SK-N-SH (cell line): ENCODE data around the gene CST9L. TPM values are rescaled to one million over a fixed set of nuclear protein-coding genes. Genes with fewer than 3 reads are reported as not detected.

Source experiments
- CTCF ChIA-PET: fragments of 300-600, 350-600 bp; formaldehyde crosslinking; extraction: SDS; loops from one replicate; lab custom pipeline; 2021; lab: Yijun Ruan, JAX
- POLR2A ChIA-PET: fragments of 350-600 bp; sonication (Branson Sonifier 250); formaldehyde crosslinking; extraction: SDS; loops from one replicate; lab custom pipeline; 2020; ENCODE audit warnings: antibody characterized with exemption, inconsistent platforms; lab: Yijun Ruan, JAX
- DNase-seq: peaks from one replicate; pipeline ENCODE4 v3.0.0; 2012
- H2AFZ ChIP-seq: fragments of 200-600 bp; sonication (generic); 2 replicates; pipeline ENCODE4 v1.8.1; 2016; ENCODE audit warnings: antibody characterized with exemption, mild to moderate bottlenecking, low read depth
- H3F3A ChIP-seq: fragments of 200-600 bp; sonication (generic); replicated peaks from 2 replicates; pipeline ENCODE3; 2016; ENCODE audit warnings: antibody characterized with exemption, mild to moderate bottlenecking; ENCODE audit not compliant: insufficient read depth
- H3K27ac ChIP-seq, 2 experiments: fragments of 200-500 bp in 1 of 2; fragments of 200-600 bp in 1 of 2; sonication (Bioruptor generic) in 1 of 2; sonication (generic), shearing (Covaris generic) in 1 of 2; 2 replicates each; pipeline versions ENCODE4 v1.5.1 to v1.6.1; 2014 to 2016; ENCODE audit warnings: low read depth in 2 of 2, inconsistent platforms in 1 of 2, low read length in 1 of 2, mild to moderate bottlenecking in 1 of 2, mixed read lengths in 1 of 2
- H3K27me3 ChIP-seq: fragments of 200-600 bp; sonication (generic), shearing (Covaris generic); 2 replicates; pipeline ENCODE4 v1.6.1; 2016; ENCODE audit warnings: mixed run types; ENCODE audit not compliant: insufficient read depth
- H3K36me3 ChIP-seq, 2 experiments: fragments of 200-500 bp in 1 of 2; fragments of 200-600 bp in 1 of 2; sonication (Bioruptor generic) in 1 of 2; sonication (generic) in 1 of 2; replicated peaks in 1 of 2; 2 replicates each; pipeline versions ENCODE3 to v1.5.1; 2014 to 2016; ENCODE audit warnings: low read length in 1 of 2, mild to moderate bottlenecking in 1 of 2; ENCODE audit not compliant: insufficient read depth in 2 of 2, control insufficient read depth in 1 of 2
- H3K4me1 ChIP-seq, 2 experiments: fragments of 200-500 bp in 1 of 2; fragments of 200-600 bp in 1 of 2; sonication (Bioruptor generic) in 1 of 2; sonication (generic), shearing (Covaris generic) in 1 of 2; 2 replicates each; pipeline versions ENCODE4 v1.5.1 to v1.6.1; 2014 to 2016; ENCODE audit warnings: low read depth in 1 of 2, low read length in 1 of 2, mixed run types in 1 of 2; ENCODE audit not compliant: insufficient read depth in 2 of 2, control insufficient read depth in 1 of 2
- H3K4me2 ChIP-seq: fragments of 200-600 bp; sonication (generic), shearing (Covaris generic); 2 replicates; pipeline ENCODE4 v1.6.1; 2017; ENCODE audit warnings: mixed run types
- H3K4me3 ChIP-seq, 2 experiments: fragments of 200-500 bp in 1 of 2; fragments of 200-600 bp in 1 of 2; sonication (Bioruptor generic) in 1 of 2; sonication (generic), shearing (Covaris generic) in 1 of 2; 2 replicates each; pipeline versions ENCODE4 v1.5.1 to v1.8.1; 2014 to 2016; ENCODE audit warnings: low read depth in 2 of 2, inconsistent platforms in 1 of 2, low read length in 1 of 2, mild to moderate bottlenecking in 1 of 2, mixed read lengths in 1 of 2, moderate library complexity in 1 of 2
- H3K79me2 ChIP-seq: fragments of 200-600 bp; sonication (generic); 2 replicates; pipeline ENCODE4 v1.8.1; 2017; ENCODE audit warnings: mild to moderate bottlenecking; ENCODE audit not compliant: insufficient read depth
- H3K9ac ChIP-seq: fragments of 200-600 bp; sonication (generic); 2 replicates; pipeline ENCODE4 v1.6.1; 2017; ENCODE audit warnings: mixed run types
- H3K9me2 ChIP-seq: fragments of 200-600 bp; sonication (generic); 2 replicates; pipeline ENCODE4 v1.6.1; 2017; ENCODE audit warnings: mixed run types
- H3K9me3 ChIP-seq: fragments of 200-600 bp; sonication (generic); 2 replicates; pipeline ENCODE4 v1.6.1; 2017; ENCODE audit warnings: mixed run types, mild to moderate bottlenecking, moderate library complexity
- H4K20me1 ChIP-seq: fragments of 200-600 bp; sonication (generic); 2 replicates; pipeline ENCODE4 v1.6.1; 2017; ENCODE audit warnings: mild to moderate bottlenecking, mixed run types; ENCODE audit not compliant: insufficient read depth
- EZH2phosphoT487 ChIP-seq: fragments of 200-600 bp; sonication (generic); IDR thresholded peaks from 2 replicates; pipeline ENCODE4 v1.6.1; 2017; ENCODE audit warnings: low read depth, mixed run types, mild to moderate bottlenecking, antibody characterized with exemption, moderate library complexity, borderline replicate concordance
- GABPA ChIP-seq: IDR thresholded peaks from 2 replicates; pipeline ENCODE4 v1.4.0; 2012; ENCODE audit warnings: low read depth, mild to moderate bottlenecking
- MEF2A ChIP-seq: IDR thresholded peaks from 2 replicates; pipeline ENCODE4 v1.4.0; 2012; ENCODE audit warnings: low read depth, borderline replicate concordance
- NRF1 ChIP-seq: IDR thresholded peaks from 2 replicates; pipeline ENCODE4 v1.6.1; 2012; ENCODE audit warnings: low read depth, mild to moderate bottlenecking, low read length
- POLR2AphosphoS5 ChIP-seq: IDR thresholded peaks from 2 replicates; pipeline ENCODE4 v1.6.1; 2012; ENCODE audit warnings: low read depth, low read length
- RAD21 ChIP-seq: IDR thresholded peaks from 2 replicates; pipeline ENCODE4 v1.6.1; 2012; ENCODE audit warnings: mild to moderate bottlenecking, low read length
- RCOR1 ChIP-seq: fragments of 150-350 bp; IDR thresholded peaks from 2 replicates; pipeline ENCODE4 v1.6.1; 2017; ENCODE audit warnings: antibody characterized with exemption, low read length
- RXRA ChIP-seq: IDR thresholded peaks from 2 replicates; pipeline ENCODE4 v1.4.0; 2012; ENCODE audit warnings: low read depth, mild to moderate bottlenecking, borderline replicate concordance
- SIN3A ChIP-seq: IDR thresholded peaks from 2 replicates; pipeline ENCODE4 v1.6.1; 2012; ENCODE audit warnings: low read depth, mild to moderate bottlenecking, low read length, moderate library complexity, borderline replicate concordance
- SMC3 ChIP-seq: IDR thresholded peaks from 2 replicates; pipeline ENCODE4 v1.6.1; 2012; ENCODE audit warnings: low read depth, low read length, improper control_type of control experiment
- WGBS: methylation state at CpG from one replicate; pipeline ENCODE4 v1.1.6; 2017; ENCODE audit warnings: low lambda C conversion rate; 5-methylcytosine and 5-hydroxymethylcytosine counted together
- polyA plus RNA-seq, 3 experiments: library from polyadenylated mRNA; depleted of rRNA; stranded (reverse); fragments of >200 nt; gene quantifications; 2 replicates each; pipeline ENCODE4 v1.2.3, GENCODE V29; 2012
- TF ChIP-seq, protein P1 (sequence below): fragments of 150-350 bp; IDR thresholded peaks from 2 replicates; pipeline ENCODE4 v1.6.1; 2017; ENCODE audit warnings: antibody characterized with exemption, low read length, low read depth, borderline replicate concordance
- TF ChIP-seq, protein P2 (sequence below): IDR thresholded peaks from 2 replicates; pipeline ENCODE4 v1.6.1; 2012; ENCODE audit warnings: mild to moderate bottlenecking, low read depth, low read length, moderate library complexity
- TF ChIP-seq, protein P3 (sequence below): IDR thresholded peaks from 2 replicates; pipeline ENCODE4 v1.4.0; 2012; ENCODE audit warnings: low read depth

CST9L gene
- polyA plus RNA-seq, 1 of the 3 experiments (the other 2 are of a cell fraction), result not detected

DNA sequence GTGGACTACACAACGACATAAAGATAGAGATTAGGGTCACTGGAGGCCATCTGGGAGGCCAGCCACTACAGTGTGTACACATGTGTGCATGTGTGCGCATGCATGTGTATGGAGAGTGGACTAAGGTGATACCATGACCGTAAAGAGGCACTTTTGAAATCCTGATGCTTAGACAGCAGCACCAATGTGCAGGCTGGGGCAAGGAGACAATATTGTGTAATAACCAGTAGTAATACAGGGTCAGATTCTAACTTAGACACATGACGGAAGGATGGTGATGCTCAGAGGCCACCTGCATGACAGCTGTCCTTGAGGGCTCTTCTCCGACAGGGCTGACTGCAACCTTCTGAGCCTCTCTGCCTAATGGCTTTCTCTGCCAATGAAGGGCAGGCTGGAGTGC lies 25.5 kb downstream of the CST9L start:
- Histone ChIP-seq H3K4me2 (no peak overlapping the region), H3K79me2 (no peaks in the 10 kb centered on the region), H3K36me3 (no peaks in the 10 kb centered on the region), H3K9ac (no peak overlapping the region), H2AFZ (no peak overlapping the region), H3K27ac (no peak overlapping the region), H3K9me2 (no peaks in the 10 kb centered on the region), H3F3A (no peaks in the 10 kb centered on the region), H3K27me3 (no peaks in the 10 kb centered on the region), H3K4me1 (no peaks in the 10 kb centered on the region), H3K4me3 (no peak overlapping the region), H3K9me3 (no peaks in the 10 kb centered on the region), H4K20me1 (no peaks in the 10 kb centered on the region)
- whole genome bisulfite sequencing, result 12% methylated on average over 5 of the region's 5 CpGs
- CTCF ChIA-PET, result interaction anchor here (1.0 kb wide), 1 partner anchor 85 kb away, joined by 3 read pairs; no protein-coding TSS in a partner anchor
- POLR2A ChIA-PET, result no interaction called here
- no peak for DNase-seq
- TF ChIP-seq NRF1 (no peak), SMC3 (no peak), RAD21 (no peak), EZH2phosphoT487 (no peak), POLR2AphosphoS5 (no peak), RXRA (no peak), MEF2A (no peak), GABPA (no peak), RCOR1 (no peak)
- TF ChIP-seq, protein P1, sequence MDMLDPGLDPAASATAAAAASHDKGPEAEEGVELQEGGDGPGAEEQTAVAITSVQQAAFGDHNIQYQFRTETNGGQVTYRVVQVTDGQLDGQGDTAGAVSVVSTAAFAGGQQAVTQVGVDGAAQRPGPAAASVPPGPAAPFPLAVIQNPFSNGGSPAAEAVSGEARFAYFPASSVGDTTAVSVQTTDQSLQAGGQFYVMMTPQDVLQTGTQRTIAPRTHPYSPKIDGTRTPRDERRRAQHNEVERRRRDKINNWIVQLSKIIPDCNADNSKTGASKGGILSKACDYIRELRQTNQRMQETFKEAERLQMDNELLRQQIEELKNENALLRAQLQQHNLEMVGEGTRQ, result no peak

DNA sequence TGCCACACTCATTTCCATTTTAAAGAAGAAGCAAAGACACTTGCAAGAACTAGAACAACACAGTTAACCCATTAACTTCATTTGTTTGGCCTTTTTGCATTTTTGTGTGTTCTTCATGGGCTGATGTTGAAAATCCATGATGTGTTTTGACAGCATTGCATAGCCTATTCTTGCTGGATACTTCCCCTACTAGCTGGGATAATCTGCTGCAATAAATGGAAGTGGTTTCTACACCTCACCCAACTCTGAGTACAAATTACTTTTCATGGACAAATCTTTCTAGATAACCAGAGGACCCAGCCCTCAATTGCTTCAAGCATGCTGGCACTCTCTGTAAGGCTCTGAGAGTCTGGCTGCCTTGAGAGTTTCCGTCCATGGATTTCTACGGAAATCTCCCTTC lies 26.5 kb downstream of the CST9L start:
- Histone ChIP-seq H3K27ac (no peak overlapping the region), H3F3A (no peaks in the 10 kb centered on the region), H3K4me2 (no peak overlapping the region), H3K79me2 (no peaks in the 10 kb centered on the region), H4K20me1 (no peaks in the 10 kb centered on the region), H2AFZ (no peak overlapping the region), H3K9me3 (no peaks in the 10 kb centered on the region), H3K9me2 (no peaks in the 10 kb centered on the region), H3K36me3 (no peaks in the 10 kb centered on the region), H3K27me3 (no peaks in the 10 kb centered on the region), H3K4me3 (no peak overlapping the region), H3K4me1 (no peaks in the 10 kb centered on the region), H3K9ac (no peak overlapping the region)
- ChIA-PET CTCF (interaction anchor here (1.0 kb wide), 1 partner anchor 86 kb away, joined by 3 read pairs; no protein-coding TSS in a partner anchor), POLR2A (no interaction called here)
- TF ChIP-seq, protein P2, sequence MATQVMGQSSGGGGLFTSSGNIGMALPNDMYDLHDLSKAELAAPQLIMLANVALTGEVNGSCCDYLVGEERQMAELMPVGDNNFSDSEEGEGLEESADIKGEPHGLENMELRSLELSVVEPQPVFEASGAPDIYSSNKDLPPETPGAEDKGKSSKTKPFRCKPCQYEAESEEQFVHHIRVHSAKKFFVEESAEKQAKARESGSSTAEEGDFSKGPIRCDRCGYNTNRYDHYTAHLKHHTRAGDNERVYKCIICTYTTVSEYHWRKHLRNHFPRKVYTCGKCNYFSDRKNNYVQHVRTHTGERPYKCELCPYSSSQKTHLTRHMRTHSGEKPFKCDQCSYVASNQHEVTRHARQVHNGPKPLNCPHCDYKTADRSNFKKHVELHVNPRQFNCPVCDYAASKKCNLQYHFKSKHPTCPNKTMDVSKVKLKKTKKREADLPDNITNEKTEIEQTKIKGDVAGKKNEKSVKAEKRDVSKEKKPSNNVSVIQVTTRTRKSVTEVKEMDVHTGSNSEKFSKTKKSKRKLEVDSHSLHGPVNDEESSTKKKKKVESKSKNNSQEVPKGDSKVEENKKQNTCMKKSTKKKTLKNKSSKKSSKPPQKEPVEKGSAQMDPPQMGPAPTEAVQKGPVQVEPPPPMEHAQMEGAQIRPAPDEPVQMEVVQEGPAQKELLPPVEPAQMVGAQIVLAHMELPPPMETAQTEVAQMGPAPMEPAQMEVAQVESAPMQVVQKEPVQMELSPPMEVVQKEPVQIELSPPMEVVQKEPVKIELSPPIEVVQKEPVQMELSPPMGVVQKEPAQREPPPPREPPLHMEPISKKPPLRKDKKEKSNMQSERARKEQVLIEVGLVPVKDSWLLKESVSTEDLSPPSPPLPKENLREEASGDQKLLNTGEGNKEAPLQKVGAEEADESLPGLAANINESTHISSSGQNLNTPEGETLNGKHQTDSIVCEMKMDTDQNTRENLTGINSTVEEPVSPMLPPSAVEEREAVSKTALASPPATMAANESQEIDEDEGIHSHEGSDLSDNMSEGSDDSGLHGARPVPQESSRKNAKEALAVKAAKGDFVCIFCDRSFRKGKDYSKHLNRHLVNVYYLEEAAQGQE, result no peak
- TF ChIP-seq, protein P3, sequence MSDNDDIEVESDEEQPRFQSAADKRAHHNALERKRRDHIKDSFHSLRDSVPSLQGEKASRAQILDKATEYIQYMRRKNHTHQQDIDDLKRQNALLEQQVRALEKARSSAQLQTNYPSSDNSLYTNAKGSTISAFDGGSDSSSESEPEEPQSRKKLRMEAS, result no peak
- TF ChIP-seq RCOR1 (no peak), SIN3A (no peak)
- TF ChIP-seq, protein P1, result no peak
- DNase-seq, result no peak
- 6% methylated on average over 2 of the region's 2 CpGs for WGBS
